ENCODE measurements around the gene TMEM171.

DNA sequence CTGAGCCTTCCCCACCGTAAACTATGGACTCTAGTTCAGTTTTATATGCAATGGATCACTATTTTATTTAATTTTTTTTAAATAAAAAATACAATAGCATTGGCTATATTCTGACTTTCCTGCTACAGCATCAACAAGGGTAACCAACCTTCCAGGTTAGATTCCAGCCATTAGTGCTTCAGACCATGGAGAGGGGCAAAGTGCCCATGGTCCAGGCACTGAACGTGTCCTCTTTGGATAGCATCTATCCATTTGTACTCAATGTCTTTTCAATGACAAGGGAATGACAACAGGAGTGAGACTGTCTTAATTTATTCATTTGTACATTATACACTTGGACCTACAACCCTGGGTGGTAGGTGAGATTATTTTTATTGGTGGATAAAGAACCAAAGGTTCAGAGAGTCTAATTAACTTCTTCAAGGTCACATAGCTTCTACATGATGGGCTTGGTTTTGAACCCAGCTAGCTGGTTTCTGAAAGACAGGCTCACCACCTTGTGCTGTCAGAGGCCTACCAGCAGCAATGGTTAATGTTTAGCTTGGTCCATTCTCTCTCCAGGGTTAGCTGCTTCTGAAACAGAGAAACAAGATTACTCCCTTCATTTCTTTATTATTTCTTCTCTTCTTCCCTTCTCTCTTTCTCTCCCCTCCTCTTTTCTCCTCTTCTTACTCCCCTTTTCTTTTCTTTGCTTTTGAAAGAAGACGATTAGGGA, 11.5 kb downstream of the TMEM171 start:
- TF ChIP-seq, protein P1, sequence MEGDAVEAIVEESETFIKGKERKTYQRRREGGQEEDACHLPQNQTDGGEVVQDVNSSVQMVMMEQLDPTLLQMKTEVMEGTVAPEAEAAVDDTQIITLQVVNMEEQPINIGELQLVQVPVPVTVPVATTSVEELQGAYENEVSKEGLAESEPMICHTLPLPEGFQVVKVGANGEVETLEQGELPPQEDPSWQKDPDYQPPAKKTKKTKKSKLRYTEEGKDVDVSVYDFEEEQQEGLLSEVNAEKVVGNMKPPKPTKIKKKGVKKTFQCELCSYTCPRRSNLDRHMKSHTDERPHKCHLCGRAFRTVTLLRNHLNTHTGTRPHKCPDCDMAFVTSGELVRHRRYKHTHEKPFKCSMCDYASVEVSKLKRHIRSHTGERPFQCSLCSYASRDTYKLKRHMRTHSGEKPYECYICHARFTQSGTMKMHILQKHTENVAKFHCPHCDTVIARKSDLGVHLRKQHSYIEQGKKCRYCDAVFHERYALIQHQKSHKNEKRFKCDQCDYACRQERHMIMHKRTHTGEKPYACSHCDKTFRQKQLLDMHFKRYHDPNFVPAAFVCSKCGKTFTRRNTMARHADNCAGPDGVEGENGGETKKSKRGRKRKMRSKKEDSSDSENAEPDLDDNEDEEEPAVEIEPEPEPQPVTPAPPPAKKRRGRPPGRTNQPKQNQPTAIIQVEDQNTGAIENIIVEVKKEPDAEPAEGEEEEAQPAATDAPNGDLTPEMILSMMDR (optimal IDR thresholded peaks at IDR 0.05 in 1 of 3, IDR thresholded peaks at IDR 0.05 in 1 of 3, conservative IDR thresholded peaks at IDR 0.05 in 1 of 3; ENCODE audit: extremely low read depth in 1 of 3, insufficient read depth in 2 of 3, low read length in 3 of 3) = no peak
- TF ChIP-seq EZH2 (IDR thresholded peaks at IDR 0.05; ENCODE audit: low read length) = no peak

Measured in keratinocyte (primary cell).